RWPE1 (cell line): ENCODE measurements around the gene DUOX2.

ENCODE experiments used
- CTCF ChIA-PET: fragments of 350-600 bp; sonication (Branson Sonifier 250); formaldehyde crosslinking; extraction: SDS; loops from one replicate; lab custom pipeline; 2021; lab: Yijun Ruan, JAX
- POLR2A ChIA-PET: fragments of 400-600 bp; formaldehyde crosslinking; extraction: SDS; loops from one replicate; lab custom pipeline; 2020; ENCODE audit warnings: antibody characterized with exemption; ENCODE audit not compliant: low non-redundant PET; lab: Yijun Ruan, JAX
- DNase-seq: peaks from one replicate; pipeline ENCODE4 v3.0.0; 2012; ENCODE audit warnings: low spot score
- H3K27ac ChIP-seq: fragments of 450-650 bp; 2 replicates; pipeline ENCODE4 v1.5.1; 2017
- TF ChIP-seq, protein P1 (sequence below): fragments of 450-650 bp; conservative IDR thresholded peaks from 2 replicates; pipeline ENCODE4 v1.5.1; 2017; ENCODE audit warnings: low read depth, mild to moderate bottlenecking

Gene DUOX2

GRCh38 chr15:45093013-45093412 lies 21.0 kb downstream of the DUOX2 start:
- CTCF ChIA-PET = interaction anchor here (0.6 kb wide), 1 partner anchor 29 kb away, joined by 3 read pairs; no protein-coding TSS in a partner anchor
- no peak for DNase-seq

DNA sequence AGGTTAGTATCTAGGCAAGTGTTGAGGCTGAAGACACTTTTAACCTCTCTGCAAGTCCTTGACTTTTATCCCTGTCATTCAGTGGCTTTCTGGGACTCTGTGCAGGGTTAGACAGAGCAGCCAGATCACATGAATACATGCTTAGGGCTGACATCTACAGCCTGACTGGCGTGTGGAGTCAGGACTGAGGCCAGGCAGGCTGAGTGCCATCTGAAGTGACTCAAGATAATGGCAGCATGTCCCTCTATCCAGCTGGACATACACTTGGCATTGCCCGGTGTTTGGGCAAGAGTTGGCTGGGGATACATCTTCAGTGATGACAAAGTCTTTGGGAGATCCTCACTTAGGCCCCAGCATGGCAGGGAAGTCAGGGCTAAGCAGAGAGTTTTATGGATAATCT lies 22.4 kb downstream of the DUOX2 start:
- ChIA-PET CTCF (no interaction called here), POLR2A (no interaction called here)
- no peak for DNase-seq
- TF ChIP-seq, protein P1, sequence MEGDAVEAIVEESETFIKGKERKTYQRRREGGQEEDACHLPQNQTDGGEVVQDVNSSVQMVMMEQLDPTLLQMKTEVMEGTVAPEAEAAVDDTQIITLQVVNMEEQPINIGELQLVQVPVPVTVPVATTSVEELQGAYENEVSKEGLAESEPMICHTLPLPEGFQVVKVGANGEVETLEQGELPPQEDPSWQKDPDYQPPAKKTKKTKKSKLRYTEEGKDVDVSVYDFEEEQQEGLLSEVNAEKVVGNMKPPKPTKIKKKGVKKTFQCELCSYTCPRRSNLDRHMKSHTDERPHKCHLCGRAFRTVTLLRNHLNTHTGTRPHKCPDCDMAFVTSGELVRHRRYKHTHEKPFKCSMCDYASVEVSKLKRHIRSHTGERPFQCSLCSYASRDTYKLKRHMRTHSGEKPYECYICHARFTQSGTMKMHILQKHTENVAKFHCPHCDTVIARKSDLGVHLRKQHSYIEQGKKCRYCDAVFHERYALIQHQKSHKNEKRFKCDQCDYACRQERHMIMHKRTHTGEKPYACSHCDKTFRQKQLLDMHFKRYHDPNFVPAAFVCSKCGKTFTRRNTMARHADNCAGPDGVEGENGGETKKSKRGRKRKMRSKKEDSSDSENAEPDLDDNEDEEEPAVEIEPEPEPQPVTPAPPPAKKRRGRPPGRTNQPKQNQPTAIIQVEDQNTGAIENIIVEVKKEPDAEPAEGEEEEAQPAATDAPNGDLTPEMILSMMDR = no peak
- no peak overlapping the region for H3K27ac ChIP-seq

More at GRCh38 chr15:45093013-45093412, 21.0 kb downstream of the DUOX2 start:
- TF ChIP-seq, protein P1 = no peak
- H3K27ac ChIP-seq = no peak overlapping the region
- POLR2A ChIA-PET = no interaction called here

- no peak for DNase-seq
- TF ChIP-seq, protein P1 = no peak
- ChIA-PET CTCF (no interaction called here), POLR2A (no interaction called here)
- no peak overlapping the region for H3K27ac ChIP-seq
Observed at GRCh38 chr15:45091161-45091560, 22.8 kb downstream of the DUOX2 start.

DNA sequence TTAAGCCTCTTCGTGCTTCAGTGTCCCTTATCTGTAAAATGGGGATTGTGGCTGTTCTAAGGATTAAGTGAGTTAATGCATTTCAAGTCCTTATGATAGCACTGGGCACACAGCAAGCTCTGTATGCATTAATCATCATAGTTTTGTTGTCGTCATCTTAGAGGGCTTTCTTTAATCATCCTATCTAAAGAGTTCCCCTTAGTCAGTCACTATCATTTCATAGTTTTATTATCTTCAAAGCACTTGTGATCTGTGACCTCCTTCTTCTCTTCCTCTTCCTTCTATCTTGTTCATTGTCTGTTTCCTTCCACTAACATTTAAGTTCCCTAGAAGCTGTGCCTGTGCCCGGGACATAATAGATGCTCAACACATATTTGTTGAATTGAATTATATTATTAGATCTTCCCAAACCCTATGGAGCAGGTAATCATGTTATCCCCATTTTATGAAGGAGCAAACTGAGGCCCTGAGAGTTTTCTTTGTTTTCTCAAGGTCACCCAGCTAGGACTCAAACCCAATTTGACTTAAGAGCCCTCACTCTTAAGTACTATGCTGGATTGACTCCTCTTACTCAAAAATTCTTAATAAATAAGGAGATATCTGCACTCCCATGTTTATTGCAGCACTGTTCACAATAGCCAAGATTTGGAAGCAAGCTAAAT lies 24.1 kb downstream of the DUOX2 start:
- no peak overlapping the region for H3K27ac ChIP-seq
- ChIA-PET POLR2A (no interaction called here), CTCF (interaction anchor here (0.6 kb wide), 1 partner anchor 1704 kb away, joined by 3 read pairs; no protein-coding TSS in a partner anchor)
- TF ChIP-seq, protein P1 = no peak
- no peak for DNase-seq

DNA sequence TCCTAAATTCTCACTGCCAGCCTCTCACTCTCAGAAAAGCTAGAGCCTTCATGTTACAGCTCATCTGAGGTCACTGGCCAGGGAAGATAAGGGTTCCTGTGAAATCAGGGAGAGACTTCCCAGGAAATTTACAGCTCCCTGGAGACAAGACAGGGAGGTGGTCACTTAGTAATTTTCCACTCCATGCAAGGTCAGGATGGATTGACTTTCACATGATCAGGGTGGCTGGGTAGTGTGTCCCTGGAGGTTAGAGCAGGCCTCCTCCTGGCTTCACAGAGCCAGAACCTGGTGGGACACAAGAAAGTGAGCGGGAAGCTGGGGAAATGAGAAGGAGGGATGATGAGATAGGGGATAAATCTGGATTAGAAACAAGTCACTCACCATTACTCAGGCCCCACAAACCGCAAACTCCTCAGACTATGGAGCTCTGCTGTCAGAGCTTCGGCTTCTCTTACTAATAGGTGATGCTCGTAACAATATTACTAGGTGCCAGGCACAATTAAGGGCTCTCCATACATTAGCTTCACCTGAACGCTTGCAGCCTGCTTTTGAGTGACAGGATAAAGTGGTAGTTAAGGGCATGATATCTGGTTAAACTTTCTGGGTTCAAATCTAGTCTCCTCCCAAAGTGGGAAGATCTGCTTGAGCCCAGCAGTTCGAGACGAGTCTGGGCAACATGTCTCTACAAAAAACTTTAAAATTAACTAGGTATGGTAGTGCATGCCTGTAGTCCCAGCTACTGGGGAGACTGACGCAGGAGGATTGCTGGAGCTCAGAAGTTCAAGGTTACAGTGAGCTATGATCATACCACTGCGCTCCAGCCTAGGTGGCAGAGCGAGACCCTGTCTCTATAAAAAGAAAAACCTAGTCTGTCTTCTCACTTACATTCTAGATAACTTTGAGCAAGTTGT lies 24.9 kb downstream of the DUOX2 start:
- no peak for DNase-seq
- POLR2A ChIA-PET = no interaction called here
- TF ChIP-seq, protein P1 = no peak
- H3K27ac ChIP-seq = no peak overlapping the region
- CTCF ChIA-PET = interaction anchor here (1.9 kb wide), 1 partner anchor 29 kb away, joined by 4 read pairs; no protein-coding TSS in a partner anchor

DNA sequence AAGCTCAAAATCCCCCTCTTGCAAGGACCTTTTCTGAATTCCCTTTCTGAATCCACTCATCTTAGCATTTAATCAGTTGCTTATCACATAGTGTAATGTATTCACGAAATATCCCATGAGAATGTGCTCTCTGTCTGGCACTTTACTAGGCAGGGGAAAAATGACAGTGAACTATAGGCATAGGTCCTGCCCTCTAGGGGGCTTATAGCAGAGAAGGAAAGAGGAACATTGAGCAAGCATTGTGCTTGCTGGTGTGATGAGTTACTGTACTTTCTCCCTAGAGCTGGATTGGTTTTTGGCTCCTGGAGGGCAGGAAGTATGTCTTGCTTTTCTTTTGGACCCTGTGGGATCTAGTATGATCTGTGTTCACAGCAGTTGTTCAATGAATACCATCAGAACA lies 26.5 kb downstream of the DUOX2 start:
- no peak overlapping the region for H3K27ac ChIP-seq
- ChIA-PET CTCF (interaction anchor here (1.9 kb wide), 1 partner anchor 31 kb away, joined by 4 read pairs; no protein-coding TSS in a partner anchor), POLR2A (no interaction called here)
- TF ChIP-seq, protein P1 = no peak
- no peak for DNase-seq
